Breast epithelium (tissue), 4 donors: ENCODE results near the gene ADRB2. TPM values are rescaled to one million over a fixed set of nuclear protein-coding genes. Genes with fewer than 3 reads are reported as not detected.
A peak's percentile ranks its signal among the peaks of the same experiment; 100 is the strongest.

Source experiments
- DNase-seq, 2 donors: peaks; one replicate each; pipeline ENCODE4 v3.0.0-alpha.2; 2019; ENCODE audit warnings: low spot score in 2 of 2
- H3K27ac ChIP-seq, 2 donors: fragments of 200-600 bp; sonication (generic) in 1 of 2; one replicate each; pipeline ENCODE4 v1.5.1; 2016 to 2019; ENCODE audit warnings: mild to moderate bottlenecking in 1 of 2
- H3K27me3 ChIP-seq, 2 donors: fragments of 200-600 bp; sonication (generic) in 1 of 2; one replicate each; pipeline versions ENCODE4 v1.5.1 to v1.6.0; 2017 to 2019; ENCODE audit warnings: control low read depth in 1 of 2, mild to moderate bottlenecking in 1 of 2
- H3K36me3 ChIP-seq: fragments of 200-600 bp; one replicate; pipeline ENCODE4 v1.5.1; 2019
- H3K4me1 ChIP-seq, 2 donors: fragments of 200-600 bp; sonication (generic); one replicate each; pipeline ENCODE4 v1.5.1; 2016 to 2019; ENCODE audit warnings: control low read depth in 1 of 2
- H3K4me3 ChIP-seq, 3 donors: fragments of 200-600 bp; sonication (generic); 1 replicate in 2 of 3; 2 replicates in 1 of 3; pipeline ENCODE4 v1.5.1; 2016 to 2019; ENCODE audit warnings: mild to moderate bottlenecking in 3 of 3, moderate library complexity in 2 of 3
- H3K9me3 ChIP-seq, 2 donors: fragments of 200-600 bp; sonication (generic) in 1 of 2; one replicate each; pipeline ENCODE4 v1.5.1; 2016 to 2019; ENCODE audit warnings: control low read depth in 1 of 2
- POLR2A ChIP-seq: fragments of 450-650 bp; IDR thresholded peaks from one replicate; pipeline ENCODE4 v1.6.1; 2016; ENCODE audit warnings: antibody characterized with exemption, mild to moderate bottlenecking, moderate library complexity
- POLR2AphosphoS5 ChIP-seq, 3 donors: sonication (generic); formaldehyde crosslinking; IDR thresholded peaks; one replicate each; pipeline ENCODE4 v1.6.1; 2017; ENCODE audit warnings: antibody characterized with exemption in 3 of 3
- intact Hi-C: fragments of 100-400 bp; cut with DNase I; formaldehyde crosslinking; loops from one replicate; pipeline ENCODE4 v1.15.1; 2023; ENCODE audit warnings: low total_unique reads
- total RNA-seq, 3 donors: library from RNA; depleted of rRNA; stranded (reverse); fragments of >200 nt; gene quantifications; one replicate each; pipeline ENCODE4 v1.1.0, GENCODE V29; 2016
- TF ChIP-seq, protein P1 (sequence below), 3 donors: fragments of 450-650 bp; IDR thresholded peaks; one replicate each; pipeline ENCODE4 v1.5.1; 2016 to 2017; ENCODE audit warnings: antibody characterized with exemption in 3 of 3, mild to moderate bottlenecking in 3 of 3, moderate library complexity in 3 of 3

Gene ADRB2
- total RNA-seq: 10 to 100 TPM in 2 of 3 donors, 1 to 10 TPM in 1; 9.5 to 41.3 (median 26.4) TPM

- no peaks in the 10 kb centered on the region for H3K4me1 ChIP-seq
- DNase-seq: peak; percentile 94 to 96
- H3K27ac ChIP-seq: peak within 1 kb of the TSS; percentile 90 to 95
- H3K9me3 ChIP-seq: no peaks in the 10 kb centered on the region
- H3K4me3 ChIP-seq: peak within 1 kb of the TSS; percentile 56 to 81 (median 57)
- intact Hi-C loops: loop anchor here (10.0 kb wide), 1 partner anchor 139 kb away; no protein-coding TSS in a partner anchor
- no peaks in the 10 kb centered on the region for H3K36me3 ChIP-seq
- TF ChIP-seq, protein P1, sequence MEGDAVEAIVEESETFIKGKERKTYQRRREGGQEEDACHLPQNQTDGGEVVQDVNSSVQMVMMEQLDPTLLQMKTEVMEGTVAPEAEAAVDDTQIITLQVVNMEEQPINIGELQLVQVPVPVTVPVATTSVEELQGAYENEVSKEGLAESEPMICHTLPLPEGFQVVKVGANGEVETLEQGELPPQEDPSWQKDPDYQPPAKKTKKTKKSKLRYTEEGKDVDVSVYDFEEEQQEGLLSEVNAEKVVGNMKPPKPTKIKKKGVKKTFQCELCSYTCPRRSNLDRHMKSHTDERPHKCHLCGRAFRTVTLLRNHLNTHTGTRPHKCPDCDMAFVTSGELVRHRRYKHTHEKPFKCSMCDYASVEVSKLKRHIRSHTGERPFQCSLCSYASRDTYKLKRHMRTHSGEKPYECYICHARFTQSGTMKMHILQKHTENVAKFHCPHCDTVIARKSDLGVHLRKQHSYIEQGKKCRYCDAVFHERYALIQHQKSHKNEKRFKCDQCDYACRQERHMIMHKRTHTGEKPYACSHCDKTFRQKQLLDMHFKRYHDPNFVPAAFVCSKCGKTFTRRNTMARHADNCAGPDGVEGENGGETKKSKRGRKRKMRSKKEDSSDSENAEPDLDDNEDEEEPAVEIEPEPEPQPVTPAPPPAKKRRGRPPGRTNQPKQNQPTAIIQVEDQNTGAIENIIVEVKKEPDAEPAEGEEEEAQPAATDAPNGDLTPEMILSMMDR (IDR thresholded peaks at IDR 0.05): no peak
- TF ChIP-seq POLR2A: peak; percentile 20
- TF ChIP-seq POLR2AphosphoS5 (IDR thresholded peaks at IDR 0.05): peak; percentile 56 to 85 (median 80)
- no peaks in the 10 kb centered on the region for H3K27me3 ChIP-seq
Measured at GRCh38 chr5:148826053-148826738, at the start of gene ADRB2. ADRB2 (plus strand) TSS chr5:148826611; CDS start chr5:148826832, 221 bp downstream.

GRCh38 chr5:148776780-148777179 lies 49.6 kb upstream of the ADRB2 start:
- peak in 1 of 2 donors; percentile 20 for DNase-seq
- TF ChIP-seq POLR2AphosphoS5 (IDR thresholded peaks at IDR 0.05) (no peak), POLR2A (no peak)
- TF ChIP-seq, protein P1 (IDR thresholded peaks at IDR 0.05): no peak

DNA sequence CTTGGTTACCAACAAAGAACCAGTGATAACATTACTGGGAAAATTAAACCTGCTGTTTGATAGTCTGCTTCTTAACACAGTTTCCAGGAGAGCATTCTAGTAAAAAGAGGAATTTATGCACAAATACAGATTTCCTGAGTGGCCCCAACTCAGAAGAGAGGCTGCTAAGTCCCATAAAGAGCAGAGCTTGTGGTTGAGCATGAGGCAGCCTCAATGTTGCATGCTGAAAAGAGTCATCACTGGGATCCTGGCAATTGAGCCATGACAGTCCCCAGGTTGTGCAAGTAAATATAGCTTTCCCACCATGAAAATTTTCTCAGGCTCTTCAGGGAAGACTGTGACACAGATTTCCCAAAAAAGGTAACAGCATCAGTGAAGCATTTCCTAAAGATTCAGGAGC lies 47.5 kb upstream of the ADRB2 start:
- H3K4me1 ChIP-seq: no peaks in the 10 kb centered on the region
- H3K9me3 ChIP-seq: no peaks in the 10 kb centered on the region
- TF ChIP-seq POLR2A: no peak
- TF ChIP-seq, protein P1 (IDR thresholded peaks at IDR 0.05): no peak
- no peak for TF ChIP-seq POLR2AphosphoS5 (IDR thresholded peaks at IDR 0.05)
- no peak overlapping the region for H3K27ac ChIP-seq
- intact Hi-C loops: loop anchor here (10.0 kb wide), 1 partner anchor 1244 kb away; no protein-coding TSS in a partner anchor
- no peak for DNase-seq
- H3K27me3 ChIP-seq: no peaks in the 10 kb centered on the region
- H3K36me3 ChIP-seq: no peaks in the 10 kb centered on the region
- no peak overlapping the region for H3K4me3 ChIP-seq

More at GRCh38 chr5:148776780-148777179, 49.6 kb upstream of the ADRB2 start:
- no peaks in the 10 kb centered on the region for H3K9me3 ChIP-seq
- no peaks in the 10 kb centered on the region for H3K36me3 ChIP-seq
- H3K4me3 ChIP-seq: no peak overlapping the region
- no peak overlapping the region for H3K27ac ChIP-seq
- H3K27me3 ChIP-seq: no peaks in the 10 kb centered on the region
- intact Hi-C loops: loop anchor here (10.0 kb wide), 1 partner anchor 1242 kb away; no protein-coding TSS in a partner anchor
- H3K4me1 ChIP-seq: no peaks in the 10 kb centered on the region

GRCh38 chr5:148780711-148781110 lies 45.7 kb upstream of the ADRB2 start:
- intact Hi-C loops: no loop called here

More at GRCh38 chr5:148780711-148781110, 45.7 kb upstream of the ADRB2 start:
- Histone ChIP-seq H3K27ac (no peak overlapping the region), H3K27me3 (no peaks in the 10 kb centered on the region), H3K9me3 (no peaks in the 10 kb centered on the region), H3K36me3 (no peaks in the 10 kb centered on the region), H3K4me1 (no peaks in the 10 kb centered on the region), H3K4me3 (no peak overlapping the region)
- no peak for DNase-seq
- TF ChIP-seq, protein P1 (IDR thresholded peaks at IDR 0.05): no peak
- TF ChIP-seq POLR2A (no peak), POLR2AphosphoS5 (IDR thresholded peaks at IDR 0.05) (no peak)
